HG03095 (cell line): ENCODE measurements around the gene PNPLA2.

Experiments
- ATAC-seq: cut with Tn5 transposase; IDR thresholded peaks from one replicate; pipeline ENCODE4 v1.9.1; 2021; ENCODE audit warnings: moderate library complexity; ENCODE audit not compliant: unreplicated experiment

PNPLA2 gene

DNA sequence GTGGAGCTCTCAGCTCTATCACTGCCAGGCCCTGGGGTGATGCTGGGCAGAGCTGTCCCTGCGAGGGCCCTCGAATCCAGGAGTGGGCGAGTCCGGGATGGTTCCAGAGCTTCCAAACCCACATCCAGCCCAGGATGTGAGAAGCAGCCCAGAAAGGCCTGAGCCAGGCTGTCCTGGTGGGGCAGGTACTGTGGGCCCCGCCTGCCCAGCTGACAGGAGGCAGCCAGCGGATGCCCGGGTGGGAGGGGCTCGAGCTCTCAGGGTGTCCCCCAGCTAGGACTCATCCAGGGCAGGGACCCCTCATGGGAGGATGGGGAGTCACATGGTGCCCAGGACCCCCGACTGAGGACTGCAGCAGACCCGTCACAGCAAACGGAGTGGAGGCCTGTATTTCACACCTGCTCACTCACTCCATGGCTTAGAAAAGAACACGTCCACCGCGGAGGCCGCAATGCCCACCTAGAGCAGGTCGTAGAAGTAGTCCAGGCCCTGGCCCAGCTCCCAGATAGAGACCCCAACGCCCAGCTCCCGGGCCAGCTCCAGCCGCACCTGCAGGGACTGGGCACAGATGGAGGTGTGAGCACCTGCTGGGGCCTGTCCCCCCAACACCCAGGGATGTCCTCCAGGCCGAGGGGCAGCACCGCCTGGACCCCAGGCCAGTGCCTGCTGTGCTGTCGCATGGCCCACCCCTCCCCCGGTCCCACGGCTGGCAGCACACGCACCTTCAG lies 50.8 kb downstream of the PNPLA2 start:
- ATAC-seq: no peak

DNA sequence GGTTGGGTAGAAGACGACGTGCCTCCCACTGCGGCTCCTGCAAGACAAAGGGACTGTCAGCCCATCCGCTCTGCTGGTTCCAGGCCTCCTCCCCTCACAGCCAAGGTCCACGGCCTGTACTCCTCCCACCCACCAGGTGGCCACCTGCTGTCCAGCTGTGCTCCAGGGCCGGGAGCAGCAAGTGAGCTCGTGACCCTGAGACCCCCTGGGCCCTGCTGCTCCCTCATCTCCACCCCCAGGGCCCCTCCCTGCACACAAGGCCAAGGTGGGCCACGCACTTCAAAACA lies 51.4 kb downstream of the PNPLA2 start:
- no peak for ATAC-seq

DNA sequence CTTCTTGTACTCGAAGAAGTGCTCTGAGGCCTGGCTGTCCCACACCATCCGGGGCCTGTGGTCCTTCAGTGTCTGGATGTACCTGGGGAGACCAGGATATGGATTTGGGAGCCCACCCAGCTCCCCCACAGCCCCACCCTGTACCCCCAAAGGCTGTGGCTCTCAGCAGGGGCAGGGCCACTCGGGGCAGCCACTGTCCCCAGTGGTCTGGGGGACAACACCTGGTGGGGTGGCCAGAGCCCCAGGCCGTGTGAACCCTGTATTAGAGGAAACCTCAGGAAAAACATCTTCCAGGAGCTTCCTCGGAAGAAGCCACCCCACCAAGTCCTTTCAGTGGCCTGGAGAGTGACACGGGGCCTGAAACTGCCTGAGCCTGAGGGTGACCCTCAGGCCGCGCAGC lies 51.7 kb downstream of the PNPLA2 start:
- no peak for ATAC-seq

DNA sequence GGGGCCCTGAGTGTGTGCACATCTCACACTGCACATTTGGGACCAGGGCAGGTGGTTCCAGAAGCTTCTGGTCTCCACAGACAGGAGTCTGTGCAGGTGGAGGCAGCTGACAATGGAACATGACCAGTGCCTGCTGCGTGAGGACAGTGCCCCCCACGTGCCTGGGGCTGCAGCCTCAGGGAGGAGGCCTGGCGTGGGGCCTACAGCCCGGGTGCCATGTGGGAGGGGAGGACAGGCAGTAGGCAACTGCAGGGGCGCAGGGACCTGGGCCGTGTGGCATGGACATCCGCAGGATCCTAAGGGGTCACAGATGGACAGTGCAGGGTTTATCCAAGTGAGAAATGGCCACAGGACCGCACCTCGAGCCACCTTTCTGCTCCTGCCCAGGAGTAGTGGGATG lies 52.8 kb downstream of the PNPLA2 start:
- ATAC-seq: no peak

DNA sequence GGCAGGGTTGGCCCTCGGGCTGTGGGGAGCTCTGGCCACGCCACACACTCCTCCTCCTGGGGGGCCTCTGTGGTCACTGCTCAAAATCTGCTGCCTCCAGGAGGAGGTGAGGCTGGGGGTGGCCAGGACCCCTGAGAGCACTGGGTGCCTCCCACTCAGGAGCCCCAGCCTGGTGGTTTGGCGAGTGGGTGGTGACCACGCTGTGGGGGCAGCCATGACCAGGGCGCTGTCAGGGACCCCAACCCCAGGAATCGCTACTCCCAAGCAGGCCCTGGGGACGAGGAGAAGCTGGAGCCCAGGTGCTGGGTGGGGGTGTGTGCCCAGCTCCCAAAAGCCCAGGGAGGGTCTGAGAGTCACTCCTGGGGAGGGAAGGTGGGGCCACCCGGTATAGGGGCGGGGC lies 54.1 kb downstream of the PNPLA2 start:
- no peak for ATAC-seq

DNA sequence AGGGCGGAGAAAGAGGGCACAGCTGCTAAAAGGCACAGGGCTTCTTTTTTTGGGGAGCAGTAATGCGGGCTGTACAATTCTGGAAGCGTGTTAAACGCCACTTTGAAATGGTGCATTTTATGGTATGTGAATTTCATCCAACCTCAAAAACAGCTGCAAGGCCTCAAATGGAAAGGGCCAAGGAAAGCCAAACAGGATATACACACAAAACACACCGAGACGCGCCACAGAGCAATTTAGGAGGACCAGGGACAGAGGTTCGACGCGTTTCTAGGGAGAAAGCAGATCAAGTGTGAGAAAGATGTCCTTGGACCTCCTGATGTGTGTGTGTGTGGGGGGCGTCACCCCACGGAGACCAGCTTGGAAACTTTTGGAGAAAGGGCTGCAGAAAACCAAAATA lies 55.0 kb downstream of the PNPLA2 start:
- no peak for ATAC-seq
